ENCODE results near the gene RTKN2.

Gene RTKN2

DNA sequence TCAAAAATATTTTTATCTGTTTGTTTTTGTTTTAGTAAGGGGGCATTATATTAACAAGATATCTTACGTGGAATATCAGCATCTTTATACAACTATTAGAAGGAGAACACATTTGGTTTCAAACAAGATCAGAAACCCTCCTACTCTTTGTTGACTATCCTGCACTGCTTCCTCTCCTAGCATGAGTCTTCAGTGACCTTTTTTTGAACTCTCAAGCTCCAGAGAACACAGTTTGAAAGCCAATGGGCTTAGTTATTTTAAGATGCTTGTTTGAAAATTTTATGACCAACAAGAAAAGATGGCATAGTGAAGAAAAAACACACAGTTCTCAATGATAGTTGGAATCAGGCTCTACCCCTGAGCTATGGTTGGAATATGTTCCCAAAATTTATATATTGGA lies 37.2 kb upstream of the RTKN2 start:
- Histone ChIP-seq H3F3A (ENCODE audit: low read depth) (no peaks in the 10 kb centered on the region), H4K20me1 (ENCODE audit: insufficient read depth, low read length, poor library complexity, severe bottlenecking) (no peaks in the 10 kb centered on the region), H3K9me2 (replicated peaks; ENCODE audit: low read depth, low read length) (no peaks in the 10 kb centered on the region), H3K79me2 (ENCODE audit: insufficient read depth, low read length) (no peaks in the 10 kb centered on the region), H2AFZ (ENCODE audit: low read length) (peak overlapping the region; percentile 53; the same call in 1 of the 2 replicates), H3K4me2 (ENCODE audit: low read depth, low read length, poor library complexity, severe bottlenecking) (no peak overlapping the region), H3K27me3 (ENCODE audit: insufficient read depth, low read length, poor library complexity, severe bottlenecking) (no peaks in the 10 kb centered on the region), H3K9me3 (ENCODE audit: insufficient read depth, low read depth, low read length) (no peaks in the 10 kb centered on the region), H3K4me1 (ENCODE audit: insufficient read depth, low read length, poor library complexity, severe bottlenecking) (peaks cover 12% of the 10 kb centered on the region), H3K4me3 (ENCODE audit: low read length, poor library complexity, severe bottlenecking) (no peak overlapping the region), H3K36me3 (ENCODE audit: insufficient read depth, low read length) (no peaks in the 10 kb centered on the region), H3K9ac (ENCODE audit: low read depth, low read length, poor library complexity, severe bottlenecking) (no peak overlapping the region)
- TF ChIP-seq, protein P1, sequence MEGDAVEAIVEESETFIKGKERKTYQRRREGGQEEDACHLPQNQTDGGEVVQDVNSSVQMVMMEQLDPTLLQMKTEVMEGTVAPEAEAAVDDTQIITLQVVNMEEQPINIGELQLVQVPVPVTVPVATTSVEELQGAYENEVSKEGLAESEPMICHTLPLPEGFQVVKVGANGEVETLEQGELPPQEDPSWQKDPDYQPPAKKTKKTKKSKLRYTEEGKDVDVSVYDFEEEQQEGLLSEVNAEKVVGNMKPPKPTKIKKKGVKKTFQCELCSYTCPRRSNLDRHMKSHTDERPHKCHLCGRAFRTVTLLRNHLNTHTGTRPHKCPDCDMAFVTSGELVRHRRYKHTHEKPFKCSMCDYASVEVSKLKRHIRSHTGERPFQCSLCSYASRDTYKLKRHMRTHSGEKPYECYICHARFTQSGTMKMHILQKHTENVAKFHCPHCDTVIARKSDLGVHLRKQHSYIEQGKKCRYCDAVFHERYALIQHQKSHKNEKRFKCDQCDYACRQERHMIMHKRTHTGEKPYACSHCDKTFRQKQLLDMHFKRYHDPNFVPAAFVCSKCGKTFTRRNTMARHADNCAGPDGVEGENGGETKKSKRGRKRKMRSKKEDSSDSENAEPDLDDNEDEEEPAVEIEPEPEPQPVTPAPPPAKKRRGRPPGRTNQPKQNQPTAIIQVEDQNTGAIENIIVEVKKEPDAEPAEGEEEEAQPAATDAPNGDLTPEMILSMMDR (conservative IDR thresholded peaks at IDR 0.05; ENCODE audit: low read length): no peak
- TF ChIP-seq EZH2phosphoT487 (IDR thresholded peaks at IDR 0.05; ENCODE audit: borderline replicate concordance): no peak

DNA sequence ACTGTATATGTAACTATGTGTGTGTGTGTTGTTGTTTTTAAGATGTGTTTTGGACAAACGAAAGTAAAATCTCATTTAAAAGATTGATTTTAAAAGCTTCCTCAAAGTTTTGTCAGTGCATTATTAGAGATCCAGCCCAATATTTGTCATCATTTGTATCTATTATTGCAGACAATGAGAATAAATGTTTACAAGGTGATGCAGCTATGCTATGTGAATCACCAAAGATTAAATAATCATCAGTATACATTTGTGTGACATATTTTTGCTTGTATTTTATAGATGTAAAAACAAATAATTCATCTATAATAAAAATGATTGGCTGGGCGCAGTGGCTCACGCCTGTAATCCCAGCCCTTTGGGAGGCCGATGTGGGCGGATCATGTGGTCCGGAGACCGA lies 35.3 kb upstream of the RTKN2 start:
- Histone ChIP-seq H3K9me3 (ENCODE audit: insufficient read depth, low read depth, low read length) (no peaks in the 10 kb centered on the region), H3K4me1 (ENCODE audit: insufficient read depth, low read length, poor library complexity, severe bottlenecking) (peaks cover 12% of the 10 kb centered on the region), H3K4me2 (ENCODE audit: low read depth, low read length, poor library complexity, severe bottlenecking) (no peak overlapping the region), H2AFZ (ENCODE audit: low read length) (no peak overlapping the region), H3K9me2 (replicated peaks; ENCODE audit: low read depth, low read length) (no peaks in the 10 kb centered on the region), H3K79me2 (ENCODE audit: insufficient read depth, low read length) (no peaks in the 10 kb centered on the region), H3K36me3 (ENCODE audit: insufficient read depth, low read length) (no peaks in the 10 kb centered on the region), H3K9ac (ENCODE audit: low read depth, low read length, poor library complexity, severe bottlenecking) (no peak overlapping the region), H3F3A (ENCODE audit: low read depth) (no peaks in the 10 kb centered on the region), H3K27me3 (ENCODE audit: insufficient read depth, low read length, poor library complexity, severe bottlenecking) (no peaks in the 10 kb centered on the region), H4K20me1 (ENCODE audit: insufficient read depth, low read length, poor library complexity, severe bottlenecking) (no peaks in the 10 kb centered on the region), H3K4me3 (ENCODE audit: low read length, poor library complexity, severe bottlenecking) (no peak overlapping the region)
- TF ChIP-seq EZH2phosphoT487 (IDR thresholded peaks at IDR 0.05; ENCODE audit: borderline replicate concordance): no peak
- TF ChIP-seq, protein P1 (conservative IDR thresholded peaks at IDR 0.05; ENCODE audit: low read length): no peak

DNA sequence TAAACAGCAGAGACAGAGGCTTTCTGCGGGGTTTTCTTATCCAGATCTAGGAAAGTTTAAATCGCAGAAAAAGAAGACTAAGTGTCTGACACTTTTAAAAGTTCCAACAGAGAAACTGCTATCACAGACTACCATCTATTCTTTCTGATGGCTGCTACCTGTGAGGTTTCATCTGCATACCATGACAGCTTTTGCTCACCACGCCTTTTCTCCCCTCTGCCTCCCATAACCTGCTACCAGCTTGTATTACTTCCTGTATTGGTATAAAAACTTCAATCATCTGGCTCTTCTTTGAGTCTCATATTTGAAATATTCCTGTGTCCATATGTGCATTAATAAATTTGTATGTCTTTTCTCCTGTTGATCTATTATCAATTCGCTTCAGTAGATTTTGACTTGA lies 34.1 kb upstream of the RTKN2 start:
- H2AFZ ChIP-seq (ENCODE audit: low read length): no peak overlapping the region
- no peak overlapping the region for H3K4me3 ChIP-seq (ENCODE audit: low read length, poor library complexity, severe bottlenecking)
- H3K9me3 ChIP-seq (ENCODE audit: insufficient read depth, low read depth, low read length): no peaks in the 10 kb centered on the region
- TF ChIP-seq EZH2phosphoT487 (IDR thresholded peaks at IDR 0.05; ENCODE audit: borderline replicate concordance): no peak
- TF ChIP-seq, protein P1 (conservative IDR thresholded peaks at IDR 0.05; ENCODE audit: low read length): no peak
- H3K9ac ChIP-seq (ENCODE audit: low read depth, low read length, poor library complexity, severe bottlenecking): no peak overlapping the region
- H3K4me2 ChIP-seq (ENCODE audit: low read depth, low read length, poor library complexity, severe bottlenecking): no peak overlapping the region
- H4K20me1 ChIP-seq (ENCODE audit: insufficient read depth, low read length, poor library complexity, severe bottlenecking): no peaks in the 10 kb centered on the region
- no peaks in the 10 kb centered on the region for H3F3A ChIP-seq (ENCODE audit: low read depth)
- peaks cover 12% of the 10 kb centered on the region for H3K4me1 ChIP-seq (ENCODE audit: insufficient read depth, low read length, poor library complexity, severe bottlenecking)
- H3K79me2 ChIP-seq (ENCODE audit: insufficient read depth, low read length): no peaks in the 10 kb centered on the region
- no peaks in the 10 kb centered on the region for H3K36me3 ChIP-seq (ENCODE audit: insufficient read depth, low read length)
- no peaks in the 10 kb centered on the region for H3K27me3 ChIP-seq (ENCODE audit: insufficient read depth, low read length, poor library complexity, severe bottlenecking)
- no peaks in the 10 kb centered on the region for H3K9me2 ChIP-seq (replicated peaks; ENCODE audit: low read depth, low read length)

Measured in Loucy (cell line).